GM21381 (cell line): ENCODE data around the gene RMI2.

Experiments
- ATAC-seq: cut with Tn5 transposase; IDR thresholded peaks from one replicate; pipeline ENCODE4 v1.9.1; 2021; ENCODE audit warnings: mild to moderate bottlenecking, moderate library complexity; ENCODE audit not compliant: unreplicated experiment

RMI2 gene

DNA sequence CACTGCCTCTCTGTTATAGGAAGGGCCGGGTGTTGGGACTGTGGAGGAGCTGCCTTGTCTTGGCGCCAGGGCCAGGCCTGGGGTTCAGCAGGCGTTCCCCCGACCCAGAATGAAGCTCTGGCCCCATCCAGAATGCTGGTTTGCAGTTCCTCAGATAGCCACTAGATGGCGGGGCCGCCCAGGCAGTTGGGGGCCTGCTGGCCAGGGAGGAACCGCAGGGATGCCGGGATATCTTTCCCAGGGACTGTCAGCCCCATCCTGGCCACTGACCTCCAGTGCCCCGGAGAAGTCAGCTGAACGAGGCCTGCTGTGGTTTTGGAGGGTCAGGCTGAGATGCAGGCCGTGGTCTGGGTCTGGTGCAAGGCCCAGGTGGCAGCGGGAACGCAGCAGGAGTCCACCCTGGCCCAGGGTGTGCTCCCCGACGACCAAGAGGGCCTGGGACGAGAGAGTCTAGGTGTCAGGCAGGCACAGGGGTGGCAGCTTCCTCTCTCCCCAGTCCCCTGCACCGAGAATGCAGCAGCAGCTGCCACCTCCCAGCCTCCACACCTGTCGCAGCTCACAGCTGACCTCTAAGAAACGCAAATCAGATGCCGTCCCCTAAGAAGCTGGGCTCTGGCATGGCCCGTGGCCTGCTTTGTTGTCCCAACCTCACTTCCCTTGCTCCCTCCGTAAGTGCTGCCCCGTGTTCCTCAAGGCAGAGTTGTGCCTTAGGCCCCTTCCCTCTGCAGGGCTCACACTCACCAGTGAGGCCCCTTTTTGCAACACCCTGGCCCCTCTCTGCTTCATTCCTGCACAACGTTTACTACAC lies 51.2 kb downstream of the RMI2 start:
- ATAC-seq: no peak

DNA sequence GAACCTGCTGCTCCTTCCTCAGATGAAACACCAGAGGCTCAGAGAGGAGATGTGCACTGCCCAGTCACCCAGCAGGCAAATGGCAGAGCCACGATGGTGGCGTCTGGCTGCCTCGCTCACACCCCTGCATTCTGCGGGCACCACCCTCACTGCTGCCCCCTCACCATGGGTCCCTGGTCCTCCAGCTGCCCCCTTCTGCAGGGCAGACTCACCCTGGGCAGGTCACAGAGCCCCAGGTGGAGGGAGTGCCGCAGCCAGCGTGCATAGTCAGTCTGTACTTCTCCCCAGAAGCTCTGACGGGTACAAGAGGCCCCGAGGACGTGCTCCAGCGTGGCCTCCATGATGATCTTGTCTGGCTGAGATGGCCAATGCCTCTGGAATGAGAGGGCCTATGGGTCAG lies 52.9 kb downstream of the RMI2 start:
- ATAC-seq: no peak

DNA sequence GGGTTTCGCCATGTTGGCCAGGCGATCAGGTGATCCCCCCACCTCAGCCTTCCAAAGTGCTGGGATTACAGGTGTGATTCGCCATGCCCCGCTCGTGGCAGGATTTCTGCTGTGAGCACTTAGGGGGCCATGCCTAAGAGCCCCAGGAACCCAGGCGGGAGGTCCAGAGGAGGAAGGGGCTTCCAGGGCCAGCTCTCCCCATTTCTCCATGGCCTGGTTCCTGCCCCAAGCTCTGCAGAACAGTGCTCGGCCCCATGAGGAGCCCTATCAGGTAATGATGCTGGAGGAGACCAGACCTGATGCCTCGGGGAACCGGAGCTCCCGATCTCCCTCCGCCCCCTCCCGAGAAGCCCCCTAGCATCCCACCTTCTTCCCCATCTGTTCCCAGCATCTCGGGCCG lies 53.6 kb downstream of the RMI2 start:
- no peak for ATAC-seq

DNA sequence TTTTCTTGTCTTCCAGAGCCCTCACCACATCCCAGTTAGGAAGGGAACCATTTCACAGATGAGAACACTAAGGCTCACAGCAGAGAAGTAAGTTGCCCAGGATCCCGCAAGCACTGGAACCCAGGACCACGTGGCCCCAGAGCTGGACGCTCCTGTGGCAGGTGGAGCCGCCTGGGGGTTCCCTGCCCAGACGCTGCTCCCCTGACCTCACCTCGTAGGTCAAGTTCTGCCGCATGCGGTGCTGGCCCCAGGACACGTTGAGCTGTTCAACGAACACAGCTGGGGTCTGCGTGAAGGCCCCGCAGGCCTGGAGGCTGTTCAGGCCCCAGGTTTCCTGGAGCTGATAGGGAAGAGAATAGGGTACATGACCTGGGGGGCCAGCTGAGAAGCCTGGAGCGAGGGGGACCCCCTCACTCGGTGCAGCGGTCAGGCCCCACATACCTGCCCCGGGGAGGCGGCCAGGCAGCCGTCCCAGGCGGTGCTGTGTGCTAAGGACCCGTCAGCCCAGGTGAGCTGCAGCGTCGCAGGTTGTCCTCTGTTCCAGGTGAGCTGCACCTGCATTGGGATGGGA lies 54.1 kb downstream of the RMI2 start:
- no peak for ATAC-seq

DNA sequence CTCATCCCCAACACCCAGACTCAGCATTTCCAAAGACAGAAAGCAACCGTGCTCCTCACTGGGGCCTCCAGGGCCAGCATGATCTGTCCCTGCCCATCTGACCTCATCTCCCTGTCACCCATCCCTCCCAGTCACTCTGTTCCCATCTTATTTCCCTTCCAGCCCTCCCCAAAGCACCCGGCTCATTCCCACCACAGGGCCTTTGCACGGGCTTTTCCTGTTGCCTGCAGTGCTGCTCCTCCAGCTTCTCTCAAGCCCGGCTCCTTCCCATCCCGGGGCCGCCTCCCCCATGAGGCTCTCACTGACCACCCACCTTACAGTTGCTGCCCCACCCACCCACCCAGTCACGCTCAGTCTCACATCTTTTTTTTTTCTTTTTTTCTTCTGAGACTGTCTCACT lies 54.8 kb downstream of the RMI2 start:
- ATAC-seq: no peak
